GM21381 (cell line): ENCODE results near the gene CEACAM18.
"Not testable (repeated sequence)": the region's sequence is repeated elsewhere in the genome, so short reads cannot be mapped to it uniquely, and the experiment has no call there.

Experiments used
- ATAC-seq: cut with Tn5 transposase; IDR thresholded peaks from one replicate; pipeline ENCODE4 v1.9.1; 2021; ENCODE audit warnings: mild to moderate bottlenecking, moderate library complexity; ENCODE audit not compliant: unreplicated experiment

CEACAM18 gene

DNA sequence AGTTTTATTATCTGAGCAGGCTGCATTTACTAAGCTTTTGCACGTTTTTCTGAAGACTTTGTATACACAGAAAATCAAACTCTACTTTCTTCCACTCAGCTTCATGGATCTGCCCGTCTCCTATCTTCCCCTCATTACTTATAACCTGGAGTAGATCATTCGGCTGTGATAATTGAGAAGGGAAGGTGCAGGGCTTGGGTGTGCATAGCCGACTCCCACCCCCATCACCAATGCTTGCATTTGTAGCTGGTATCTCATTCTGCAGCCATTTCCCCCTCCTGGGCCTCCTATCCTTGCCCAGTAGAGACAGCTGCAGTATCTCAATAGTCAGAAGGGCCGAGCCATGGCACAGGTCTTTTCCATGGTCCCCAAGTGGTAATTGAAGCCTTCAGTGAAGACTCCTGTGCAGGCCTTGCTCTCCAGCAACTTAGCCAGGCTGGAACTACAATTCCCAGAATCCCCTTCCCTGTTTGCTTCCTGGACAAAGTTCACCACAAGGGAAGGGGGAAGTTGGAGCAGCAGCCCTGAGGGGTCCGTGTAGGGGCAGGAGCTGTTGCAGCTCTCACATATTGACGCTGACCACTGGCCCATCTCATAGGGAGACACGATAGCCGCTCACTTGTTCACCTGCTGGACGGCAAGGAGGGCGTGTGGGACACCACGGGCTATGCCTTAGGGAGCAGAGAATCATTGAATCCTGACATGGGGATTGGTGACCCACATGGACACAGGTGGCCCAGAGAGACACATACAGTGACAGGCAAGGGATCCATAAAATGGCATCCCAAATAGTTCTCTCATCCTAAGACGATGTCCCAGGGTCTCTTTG is 18.0 kb upstream of the CEACAM18 start:
- ATAC-seq, result no peak

DNA sequence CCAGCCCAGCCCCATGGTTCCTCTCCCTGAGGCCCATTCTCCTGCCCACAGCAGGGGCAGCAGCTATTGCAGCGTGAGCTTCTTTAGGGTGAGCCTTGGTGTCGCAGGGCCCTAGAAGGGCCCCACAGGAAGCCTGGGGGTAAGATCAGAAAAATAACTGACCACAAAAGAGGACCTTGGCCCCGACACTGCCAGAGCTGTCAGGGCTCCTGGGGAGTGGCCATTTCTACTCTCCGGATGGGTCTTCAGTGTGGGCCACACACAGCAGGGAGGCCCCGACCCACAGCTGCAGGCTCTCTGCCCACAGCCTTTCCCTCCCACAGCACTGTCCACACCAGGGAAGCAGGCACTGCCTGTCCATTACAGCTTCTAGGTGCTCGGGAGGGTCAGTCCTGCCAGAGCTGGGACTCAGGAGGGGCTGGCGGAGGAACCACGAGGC is 16.6 kb upstream of the CEACAM18 start:
- ATAC-seq, result no peak

GRCh38 chr19:51462276-51462675 is 16.1 kb upstream of the CEACAM18 start:
- ATAC-seq, result no peak

GRCh38 chr19:51462681-51463080 is 15.7 kb upstream of the CEACAM18 start:
- no peak for ATAC-seq

DNA sequence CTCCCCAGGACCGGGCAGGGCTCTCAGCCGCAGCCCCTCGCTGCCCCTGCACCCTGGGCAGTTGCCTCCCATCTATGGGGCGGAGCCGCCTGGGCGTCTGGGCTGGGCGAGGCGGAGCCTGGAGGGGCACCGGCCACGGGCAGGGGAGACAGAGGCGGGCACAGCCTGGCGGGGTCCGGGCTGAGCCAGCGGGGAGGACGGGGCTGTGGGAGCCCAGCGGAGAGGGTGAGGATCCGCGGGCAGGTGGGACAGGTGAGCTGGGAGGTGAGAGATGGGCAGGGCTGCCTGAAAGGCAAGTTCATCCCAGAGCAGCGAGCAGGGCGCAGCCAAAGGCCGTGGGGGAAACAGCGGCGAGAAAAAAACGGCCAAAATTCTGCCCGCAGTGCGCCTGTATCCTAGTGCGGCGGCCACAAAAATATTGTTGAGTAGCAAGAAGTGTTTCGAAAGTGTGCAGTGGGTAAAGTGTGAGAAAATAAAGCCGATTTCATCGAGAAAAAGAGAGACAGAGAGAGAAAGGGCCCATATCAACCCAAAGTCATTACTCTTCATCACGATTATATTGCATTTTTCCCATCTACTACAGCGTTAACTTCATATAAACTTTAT is 14.3 kb upstream of the CEACAM18 start:
- not testable (repeated sequence) for ATAC-seq

DNA sequence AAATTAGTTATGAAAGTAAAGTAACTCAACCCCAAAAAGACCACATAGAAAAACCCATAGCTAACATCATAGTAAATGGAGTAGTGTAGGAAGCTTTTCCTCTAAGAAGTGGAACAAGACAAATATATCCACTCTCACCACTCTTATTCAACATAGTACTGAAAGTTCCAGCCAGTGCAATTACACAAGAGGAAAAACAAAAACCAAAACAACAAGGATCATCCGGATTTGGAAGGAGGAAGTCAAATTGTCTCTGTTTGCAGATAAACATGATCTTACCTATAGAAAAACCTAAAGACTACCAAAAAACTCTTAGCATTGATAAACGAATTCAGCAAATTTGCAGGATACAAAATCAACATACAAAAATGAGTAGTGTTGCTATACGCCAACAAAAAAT is 11.6 kb upstream of the CEACAM18 start:
- no peak for ATAC-seq

- no peak for ATAC-seq
Measured at GRCh38 chr19:51467864-51468544, 10.3 kb upstream of the CEACAM18 start.

DNA sequence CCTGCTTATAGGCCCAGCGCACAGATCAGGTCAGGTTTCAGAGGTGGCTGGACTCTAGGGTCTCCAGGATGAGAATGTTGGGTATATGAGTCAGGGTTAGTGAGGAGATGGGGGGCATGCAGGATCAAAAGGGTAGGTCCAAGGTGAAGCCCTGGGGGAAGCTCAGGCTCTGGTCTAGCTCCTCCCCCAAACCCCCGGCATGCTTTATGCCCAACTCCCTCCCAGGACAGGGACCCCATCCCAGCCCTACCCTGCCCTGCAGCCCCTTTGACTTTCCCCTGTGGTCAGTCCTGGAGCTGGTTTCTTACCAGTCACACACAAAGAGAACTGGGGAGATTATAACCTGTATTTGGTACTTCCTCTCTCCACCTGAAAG is 9.8 kb upstream of the CEACAM18 start:
- no peak for ATAC-seq

GRCh38 chr19:51469162-51469561 is 9.2 kb upstream of the CEACAM18 start:
- ATAC-seq, result no peak

- no peak for ATAC-seq
Measured at GRCh38 chr19:51469629-51470028, 8.7 kb upstream of the CEACAM18 start.

DNA sequence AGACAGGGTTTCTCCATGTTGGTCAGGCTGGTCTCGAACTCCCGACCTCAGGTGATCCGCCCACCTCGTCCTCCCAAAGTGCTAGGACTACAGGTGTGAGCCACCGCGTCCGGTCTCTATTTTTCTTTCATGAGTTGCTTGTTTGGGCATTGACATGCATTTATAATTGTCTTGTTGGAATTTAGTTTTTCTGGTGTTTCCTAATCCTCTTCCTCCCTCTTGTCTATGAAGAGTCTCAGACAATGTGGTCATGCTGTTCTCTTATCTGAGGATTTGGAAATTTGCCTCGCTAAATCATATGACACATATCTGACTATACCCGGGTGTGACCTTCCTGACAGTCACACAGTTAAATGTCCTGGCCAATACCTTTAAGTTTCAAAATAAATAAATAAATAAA is 7.4 kb upstream of the CEACAM18 start:
- no peak for ATAC-seq

- ATAC-seq, result no peak
Measured at GRCh38 chr19:51471527-51471926, 6.8 kb upstream of the CEACAM18 start.

DNA sequence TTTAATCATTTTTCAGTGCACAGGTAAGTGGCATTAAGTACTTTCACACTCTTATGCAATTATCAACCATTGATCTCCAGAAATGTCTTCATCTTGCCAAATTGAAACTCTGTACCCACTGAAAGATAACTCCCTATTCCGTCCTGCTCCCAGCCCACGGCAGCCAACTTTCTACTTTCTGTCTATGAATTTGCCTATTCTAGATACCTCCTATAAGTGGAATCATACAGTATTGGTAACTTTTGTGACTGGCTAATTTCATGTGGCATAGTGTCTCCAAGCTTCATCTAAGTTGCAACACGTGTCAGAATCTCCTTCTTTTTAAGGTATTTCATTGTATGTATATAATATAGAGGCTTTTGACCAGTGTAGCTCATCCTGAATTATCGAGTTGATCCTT is 5.7 kb upstream of the CEACAM18 start:
- ATAC-seq, result no peak

DNA sequence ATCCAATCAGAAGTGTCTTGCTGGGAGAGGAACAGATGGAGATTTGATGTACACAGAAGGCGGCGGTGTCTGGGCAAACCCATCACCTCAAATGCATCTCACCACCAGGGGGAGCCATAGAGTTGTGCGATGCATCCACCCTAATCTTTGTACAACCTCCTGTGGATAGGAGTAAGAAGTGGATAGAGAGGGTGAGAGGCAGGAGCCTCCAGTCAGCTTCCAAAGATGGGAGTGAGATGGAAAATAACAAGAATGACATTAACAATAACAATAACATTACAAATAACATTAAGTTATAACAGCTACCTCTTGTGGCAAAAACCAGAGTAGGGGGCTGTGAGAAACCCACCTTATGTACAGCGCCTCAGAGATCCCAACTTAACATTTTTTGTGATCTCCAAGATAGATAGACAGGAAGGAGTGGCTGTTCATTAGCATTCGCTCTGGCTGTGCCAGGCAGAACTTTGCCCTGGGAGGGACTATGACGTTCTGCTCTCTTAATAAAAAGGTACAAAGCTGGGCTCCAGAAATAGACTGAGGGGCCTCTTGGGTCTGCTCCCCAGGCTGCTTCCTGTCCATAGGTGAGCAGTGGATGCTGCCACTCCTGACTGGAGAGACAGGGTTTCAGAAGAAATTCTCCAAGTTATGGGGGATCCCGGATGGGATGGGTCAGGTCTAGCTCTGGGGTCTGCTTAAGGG is 5.2 kb upstream of the CEACAM18 start:
- ATAC-seq, result no peak

- no peak for ATAC-seq
Measured at GRCh38 chr19:51476164-51476563, 2.2 kb upstream of the CEACAM18 start.

DNA sequence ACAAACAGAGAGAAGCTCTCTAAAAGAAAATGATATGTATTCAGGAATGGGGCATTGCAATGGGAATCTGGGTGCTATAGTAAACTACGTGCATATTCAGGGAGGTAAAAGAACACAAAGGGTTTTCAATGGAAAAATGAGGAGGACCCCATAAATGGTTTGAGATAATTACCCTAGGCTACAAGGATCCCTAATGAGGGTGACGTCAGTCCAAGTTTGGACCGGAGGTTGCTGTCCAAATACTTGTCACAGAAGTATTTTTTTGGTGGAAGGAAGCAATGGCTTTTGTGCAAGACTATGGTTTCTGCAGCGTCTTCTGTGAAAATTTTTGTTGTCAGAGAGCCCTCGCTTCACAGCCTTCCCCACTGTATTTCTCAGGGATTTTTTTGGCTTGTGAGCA is 995 bp upstream of the CEACAM18 start:
- ATAC-seq, result no peak

DNA sequence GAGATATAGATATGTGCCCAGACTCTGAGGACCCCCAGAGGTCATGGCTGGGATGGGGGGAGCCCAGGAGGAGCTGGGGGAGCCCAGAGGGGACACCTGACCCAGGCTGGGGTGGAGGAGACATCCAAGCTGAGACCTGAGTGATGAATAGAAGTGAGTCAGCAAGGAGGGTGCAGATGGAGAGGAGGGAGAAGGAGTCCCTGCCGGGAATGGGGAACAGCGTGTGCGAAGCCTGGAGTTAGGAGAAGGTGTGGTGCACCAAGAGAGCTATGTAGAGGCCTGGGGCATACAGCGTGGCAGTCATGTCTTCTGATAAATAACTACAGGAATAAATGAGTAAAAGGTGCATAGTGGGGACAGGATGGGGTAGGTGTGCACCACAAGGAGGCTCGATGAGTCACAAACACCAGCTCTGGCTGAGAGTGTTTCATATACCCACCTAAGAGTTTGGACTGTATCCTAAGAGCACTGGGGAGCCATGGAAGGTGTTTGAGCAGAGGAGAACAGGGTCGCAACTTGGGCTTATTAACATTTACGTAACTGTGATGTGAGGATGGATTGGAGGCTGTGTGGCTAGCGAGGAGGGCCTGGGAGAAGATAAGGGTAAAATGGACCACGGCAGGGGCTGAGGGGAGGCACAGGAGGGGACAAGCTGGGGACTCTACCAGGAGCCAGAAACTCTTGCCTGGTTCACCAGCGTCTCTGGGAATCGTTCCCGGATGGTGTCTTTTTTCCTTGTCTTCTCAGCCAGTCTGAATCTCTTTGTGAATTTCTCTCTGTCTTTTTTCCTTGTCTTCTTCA is 1.4 kb downstream of the CEACAM18 start:
- no peak for ATAC-seq

DNA sequence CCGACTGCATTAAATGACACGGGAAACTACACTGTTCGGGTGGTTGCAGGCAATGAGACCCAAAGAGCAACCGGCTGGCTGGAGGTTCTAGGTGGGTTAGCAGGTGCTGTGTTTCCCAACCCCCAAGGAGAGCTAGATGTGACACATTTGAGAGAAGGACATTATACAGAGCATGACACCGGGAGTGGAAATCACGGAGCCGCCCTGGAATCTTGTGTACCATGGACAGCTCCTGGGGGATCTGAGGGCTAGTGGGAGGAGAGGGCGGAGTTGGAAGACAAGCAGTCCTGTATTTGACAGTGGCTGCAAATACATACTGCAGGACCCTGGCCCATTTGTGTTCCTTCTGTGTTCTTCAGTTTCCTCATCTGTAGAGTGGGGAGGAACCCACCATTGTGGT is 2.3 kb downstream of the CEACAM18 start:
- ATAC-seq, result no peak

DNA sequence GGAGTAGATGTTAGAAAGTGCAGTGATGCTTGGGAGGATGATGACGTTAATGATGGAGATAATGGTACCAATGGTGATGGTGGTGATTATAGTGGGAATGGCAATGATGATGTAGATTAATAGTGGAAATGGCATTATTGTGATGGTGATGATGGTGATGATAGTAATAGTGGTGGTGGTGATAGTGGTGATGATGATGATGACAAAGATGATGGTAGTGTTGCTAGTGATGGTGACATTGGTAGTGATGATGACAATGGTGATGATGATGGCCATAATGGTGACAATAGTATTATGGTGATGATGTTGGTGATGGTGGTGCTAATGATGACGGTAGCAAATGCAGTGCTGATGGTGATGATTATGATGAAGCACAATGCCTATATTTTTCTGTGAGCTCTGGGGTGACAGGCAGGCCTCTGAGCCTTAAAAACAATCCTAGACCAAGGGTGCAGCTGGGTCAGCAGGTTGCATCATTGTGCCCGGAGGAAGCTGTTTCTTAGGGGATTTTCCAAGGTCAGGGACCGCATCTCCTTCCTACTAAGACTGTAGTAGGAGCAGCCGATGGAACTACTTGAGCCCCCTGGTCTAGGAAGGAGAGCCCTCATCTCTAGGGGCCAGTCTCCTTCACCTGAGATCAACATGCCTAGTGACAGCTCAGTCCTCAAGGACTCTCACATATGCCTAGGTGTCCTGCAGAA is 7.8 kb downstream of the CEACAM18 start:
- no peak for ATAC-seq

DNA sequence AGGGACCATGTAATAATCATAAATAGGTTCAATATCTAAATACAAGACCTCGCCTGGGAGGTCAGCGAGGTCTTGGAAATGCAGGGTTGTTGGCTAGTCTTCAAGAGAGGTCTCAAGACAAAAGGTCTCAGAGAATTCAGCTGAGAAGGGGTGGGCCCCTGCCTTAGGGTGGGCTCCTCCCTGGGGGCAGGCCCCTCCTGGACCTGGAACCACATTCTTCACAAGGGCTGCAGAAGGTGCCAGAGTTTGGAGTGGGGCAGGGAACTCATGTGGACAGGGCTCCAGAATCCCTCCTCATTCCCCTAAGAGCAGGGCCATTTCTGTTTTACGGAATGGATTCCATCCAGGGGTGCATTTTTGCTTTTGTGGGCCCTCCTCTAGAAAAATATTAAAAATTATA is 10.2 kb downstream of the CEACAM18 start:
- no peak for ATAC-seq
